Caco-2 (cell line): Measurements from ENCODE around the gene VSX2. TPM values are rescaled to one million over a fixed set of nuclear protein-coding genes. Genes with fewer than 3 reads are reported as not detected.

Experiments
- BruUV-seq: library from RNA; stranded (reverse); fragments of 400-500 nt; replicated peaks from 2 replicates; lab custom pipeline; 2021; lab: Mats Ljungman, UMichigan
- CTCF ChIA-PET: fragments of 300-600 bp; sonication (Branson Sonifier 250); formaldehyde crosslinking; loops from one replicate; lab custom pipeline; 2022; ENCODE audit warnings: antibody characterized with exemption; lab: Charles Lee
- POLR2A ChIA-PET: fragments of 300-600 bp; sonication (Branson Sonifier 250); formaldehyde crosslinking; loops from one replicate; lab custom pipeline; 2022; ENCODE audit warnings: antibody characterized with exemption; lab: Charles Lee
- DNase-seq, 2 experiments: peaks; one replicate each; pipeline versions ENCODE4 v3.0.0 to v3.0.0-alpha.2; 2020 to 2022
- H3K27me3 ChIP-seq: replicated peaks from 2 replicates; pipeline ENCODE4 v1.6.0; 2011; ENCODE audit warnings: low read length; ENCODE audit not compliant: control insufficient read depth, insufficient read depth
- H3K36me3 ChIP-seq: 2 replicates; pipeline ENCODE4 v1.5.1; 2011; ENCODE audit warnings: low read length; ENCODE audit not compliant: control insufficient read depth, insufficient read depth
- H3K4me1 ChIP-seq: fragments of 250-450 bp; sonication (Bioruptor Pico); 2 replicates; pipeline ENCODE4 v1.5.1; 2020; ENCODE audit warnings: mild to moderate bottlenecking
- H3K4me3 ChIP-seq: 2 replicates; pipeline ENCODE4 v1.5.1; 2011; ENCODE audit warnings: low read depth, mild to moderate bottlenecking, control low read depth, low read length
- H3K9me3 ChIP-seq: fragments of 250-450 bp; sonication (Bioruptor Pico); 2 replicates; pipeline ENCODE4 v1.5.1; 2020; ENCODE audit warnings: mild to moderate bottlenecking, moderate library complexity
- H3K27ac Mint-ChIP-seq: one replicate; pipeline ENCODE4 v1.8.0; 2022; ENCODE audit warnings: mixed read lengths; ENCODE audit not compliant: unreplicated experiment
- H3K27me3 Mint-ChIP-seq: one replicate; pipeline ENCODE4 v1.8.0; 2022; ENCODE audit warnings: mixed read lengths; ENCODE audit not compliant: insufficient read depth, unreplicated experiment
- H3K36me3 Mint-ChIP-seq: one replicate; pipeline ENCODE4 v1.8.0; 2022; ENCODE audit warnings: mild to moderate bottlenecking, mixed read lengths; ENCODE audit not compliant: insufficient read depth, unreplicated experiment
- H3K4me1 Mint-ChIP-seq: one replicate; pipeline ENCODE4 v1.8.0; 2022; ENCODE audit warnings: low read depth, mixed read lengths; ENCODE audit not compliant: unreplicated experiment
- H3K4me3 Mint-ChIP-seq: one replicate; pipeline ENCODE4 v1.8.0; 2022; ENCODE audit warnings: mild to moderate bottlenecking, moderate library complexity, mixed read lengths; ENCODE audit not compliant: unreplicated experiment
- H3K9me3 Mint-ChIP-seq: one replicate; pipeline ENCODE4 v1.8.0; 2022; ENCODE audit warnings: mixed read lengths; ENCODE audit not compliant: unreplicated experiment
- CTCF ChIP-seq, 2 experiments: fragments of 200-600 bp in 1 of 2; IDR thresholded peaks; 1 replicate in 1 of 2; 2 replicates in 1 of 2; pipeline versions ENCODE4 v1.5.1 to v1.8.0; 2011 to 2022; ENCODE audit warnings: antibody characterized with exemption in 1 of 2, control low read depth in 1 of 2, inconsistent platforms in 1 of 2, low read depth in 1 of 2, low read length in 1 of 2, mild to moderate bottlenecking in 1 of 2, moderate library complexity in 1 of 2; ENCODE audit not compliant: insufficient read depth in 1 of 2, severe bottlenecking in 1 of 2, unreplicated experiment in 1 of 2
- intact Hi-C: fragments of 100-400 bp; cut with micrococcal nuclease; formaldehyde crosslinking; loops from one replicate; pipeline ENCODE4 v1.10.0; 2022; ENCODE audit not compliant: unreplicated experiment
- total RNA-seq: library from RNA; stranded (reverse); gene quantifications from 2 replicates; pipeline ENCODE4 v1.2.3, GENCODE V29; 2022

Gene VSX2
- total RNA-seq, 1 experiment from 2014 or later, result not detected

- no peaks in the 10 kb centered on the region for H3K27me3 Mint-ChIP-seq
- no peak for DNase-seq
- H3K9me3 Mint-ChIP-seq, result no peaks in the 10 kb centered on the region
- ChIA-PET POLR2A (interaction anchor here (0.6 kb wide), 1 partner anchor 11 kb away, joined by 6 read pairs; no protein-coding TSS in a partner anchor), CTCF (no interaction called here)
- H3K36me3 ChIP-seq, result peaks cover 6% of the 10 kb centered on the region; the same call in 1 of the 2 replicates
- peak overlapping the region; percentile 91 for H3K4me3 ChIP-seq
- H3K4me3 Mint-ChIP-seq, result peak overlapping the region; percentile 92
- H3K4me1 ChIP-seq, result 0 out of 2 replicates have a peak, but pooled peaks cover 3% of the 10 kb centered on the region
- H3K27ac Mint-ChIP-seq, result peak overlapping the region; percentile 78
- intact Hi-C loops, result no loop called here
- peak in 1 of 2 experiments; percentile 16 for TF ChIP-seq CTCF (IDR thresholded peaks at IDR 0.05; ENCODE audit: insufficient read depth in 1 of 2, low read depth in 1 of 2, low read length in 1 of 2, severe bottlenecking in 1 of 2, unreplicated experiment in 1 of 2)
- peaks cover 45% of the 10 kb centered on the region for H3K36me3 Mint-ChIP-seq
- no peaks in the 10 kb centered on the region for H3K27me3 ChIP-seq
- no peaks in the 10 kb centered on the region for H3K4me1 Mint-ChIP-seq
- no TSS peak for BruUV-seq
- H3K9me3 ChIP-seq, result no peaks in the 10 kb centered on the region
Measured at GRCh38 chr14:74301594-74302151, 62.4 kb downstream of the VSX2 start.

- ChIA-PET POLR2A (interaction anchor here (0.6 to 1.3 kb wide), 3 partner anchors 11 to 352 kb away, joined by 3 to 6 read pairs (median 3); partner anchors contain the start of genes COQ6 and FAM161B), CTCF (interaction anchor here (0.6 to 1.1 kb wide), 6 partner anchors 8 to 1142 kb away, joined by 3 to 8 read pairs (median 3); no protein-coding TSS in a partner anchor)
- H3K27ac Mint-ChIP-seq, result peak overlapping the region; percentile 78
- TF ChIP-seq CTCF (IDR thresholded peaks at IDR 0.05; ENCODE audit: insufficient read depth in 1 of 2, low read depth in 1 of 2, low read length in 1 of 2, severe bottlenecking in 1 of 2, unreplicated experiment in 1 of 2), result peak; percentile 1 to 37
- no peaks in the 10 kb centered on the region for H3K4me1 Mint-ChIP-seq
- H3K9me3 Mint-ChIP-seq, result no peaks in the 10 kb centered on the region
- intact Hi-C loops, result no loop called here
- H3K4me3 Mint-ChIP-seq, result peak overlapping the region; percentile 92
- 0 out of 2 replicates have a peak, but pooled peaks cover 3% of the 10 kb centered on the region for H3K4me1 ChIP-seq
- TSS peak; percentile 57 for BruUV-seq
- H3K4me3 ChIP-seq, result peak overlapping the region; percentile 91
- H3K27me3 ChIP-seq, result no peaks in the 10 kb centered on the region
- DNase-seq, result no peak
- H3K9me3 ChIP-seq, result no peaks in the 10 kb centered on the region
- H3K36me3 ChIP-seq, result peaks cover 3% of the 10 kb centered on the region; the same call in 1 of the 2 replicates
- H3K27me3 Mint-ChIP-seq, result no peaks in the 10 kb centered on the region
- peaks cover 45% of the 10 kb centered on the region for H3K36me3 Mint-ChIP-seq
Measured at GRCh38 chr14:74302152-74302628, 62.9 kb downstream of the VSX2 start.

- peak; percentile 96 to 97 for DNase-seq
- Mint-ChIP-seq H3K9me3 (no peaks in the 10 kb centered on the region), H3K36me3 (peaks cover 44% of the 10 kb centered on the region), H3K4me3 (peak within 1 kb of the TSS; percentile 92), H3K27ac (peak within 1 kb of the TSS; percentile 78), H3K4me1 (no peaks in the 10 kb centered on the region), H3K27me3 (no peaks in the 10 kb centered on the region)
- Histone ChIP-seq H3K9me3 (no peaks in the 10 kb centered on the region), H3K27me3 (no peaks in the 10 kb centered on the region), H3K36me3 (peaks cover 2% of the 10 kb centered on the region; the same call in 1 of the 2 replicates), H3K4me3 (peak within 1 kb of the TSS; percentile 91), H3K4me1 (0 out of 2 replicates have a peak, but pooled peaks cover 3% of the 10 kb centered on the region)
- peak; percentile 13 to 66 for TF ChIP-seq CTCF (IDR thresholded peaks at IDR 0.05; ENCODE audit: insufficient read depth in 1 of 2, low read depth in 1 of 2, low read length in 1 of 2, severe bottlenecking in 1 of 2, unreplicated experiment in 1 of 2)
- BruUV-seq, result no TSS peak
- intact Hi-C loops, result no loop called here
- POLR2A ChIA-PET, result interaction anchor here (0.9 to 1.3 kb wide), 2 partner anchors 47 to 353 kb away, joined by 3 read pairs; partner anchors contain the start of genes COQ6 and FAM161B
- CTCF ChIA-PET, result interaction anchor here (0.6 to 1.1 kb wide), 7 partner anchors 8 to 1142 kb away, joined by 3 to 8 read pairs (median 3); no protein-coding TSS in a partner anchor
Measured at GRCh38 chr14:74302634-74303569, 63.7 kb downstream of the VSX2 start, which contains the start of gene ABCD4. ABCD4 (minus strand) TSS chr14:74302934; CDS start chr14:74302912, 22 bp downstream.
